CD4-positive, alpha-beta T cell (primary cell): Measurements from ENCODE around the gene ZGPAT. TPM values are rescaled to one million over a fixed set of nuclear protein-coding genes. Genes with fewer than 3 reads are reported as not detected.

Experiments used
- ATAC-seq: fragments of 200-7000 bp; cut with Tn5 transposase; one replicate; pipeline ENCODE4 v1.10.0; 2022; ENCODE audit warnings: mild to moderate bottlenecking; ENCODE audit not compliant: poor library complexity
- CTCF ChIA-PET: fragments of 350-600 bp; sonication (Branson Sonifier 250); formaldehyde crosslinking; loops from one replicate; lab custom pipeline; 2021; ENCODE audit warnings: antibody characterized with exemption, inconsistent platforms; lab: Charles Lee
- POLR2A ChIA-PET: fragments of 350-600 bp; sonication (Branson Sonifier 250); formaldehyde crosslinking; loops from one replicate; lab custom pipeline; 2021; ENCODE audit warnings: antibody characterized with exemption, inconsistent platforms; lab: Charles Lee
- DNase-seq, 14 experiments: peaks; one replicate each; pipeline ENCODE4 v3.0.0-alpha.2; 2013 to 2020; ENCODE audit warnings: mixed read lengths in 2 of 14
- H3K27ac ChIP-seq, 2 donors: one replicate each; pipeline versions ENCODE4 v1.5.1 to v1.7.0; 2013; ENCODE audit warnings: low read length in 2 of 2, low read depth in 1 of 2, mild to moderate bottlenecking in 1 of 2
- H3K27me3 ChIP-seq, 2 experiments: 1 replicate in 1 of 2; 2 replicates in 1 of 2; pipeline versions ENCODE4 v1.6.1 to v1.7.0; 2013; ENCODE audit warnings: low read length in 2 of 2, control low read depth in 1 of 2, mild to moderate bottlenecking in 1 of 2, moderate library complexity in 1 of 2; ENCODE audit not compliant: insufficient read depth in 2 of 2, control insufficient read depth in 1 of 2
- H3K36me3 ChIP-seq: one replicate; pipeline ENCODE4 v1.6.1; 2013; ENCODE audit warnings: low read length, control low read depth; ENCODE audit not compliant: insufficient read depth
- H3K4me1 ChIP-seq: one replicate; pipeline ENCODE4 v1.6.1; 2013; ENCODE audit warnings: low read length, control low read depth; ENCODE audit not compliant: insufficient read depth
- H3K4me3 ChIP-seq: one replicate; pipeline ENCODE4 v1.5.1; 2013; ENCODE audit warnings: mild to moderate bottlenecking, low read length, moderate library complexity
- H3K9me3 ChIP-seq, 2 experiments: 1 replicate in 1 of 2; 2 replicates in 1 of 2; pipeline versions ENCODE4 v1.6.1 to v1.7.0; 2013; ENCODE audit warnings: low read length in 2 of 2, mild to moderate bottlenecking in 2 of 2, control low read depth in 1 of 2, moderate library complexity in 1 of 2; ENCODE audit not compliant: control insufficient read depth in 1 of 2, insufficient read depth in 1 of 2
- H3K27ac Mint-ChIP-seq: one replicate; pipeline ENCODE4 v1.8.0; 2020; ENCODE audit warnings: mixed read lengths
- H3K27me3 Mint-ChIP-seq: one replicate; pipeline ENCODE4 v1.8.0; 2021; ENCODE audit warnings: mixed read lengths
- H3K36me3 Mint-ChIP-seq: one replicate; pipeline ENCODE4 v1.8.0; 2021; ENCODE audit warnings: low read depth, mixed read lengths
- H3K4me1 Mint-ChIP-seq: one replicate; pipeline ENCODE4 v1.8.0; 2021; ENCODE audit warnings: low read depth, mixed read lengths
- H3K4me3 Mint-ChIP-seq: one replicate; pipeline ENCODE4 v1.8.0; 2020; ENCODE audit warnings: mild to moderate bottlenecking, mixed read lengths
- H3K9me3 Mint-ChIP-seq: one replicate; pipeline ENCODE4 v1.8.0; 2020; ENCODE audit warnings: mixed read lengths
- CTCF ChIP-seq: fragments of 200-600 bp; IDR thresholded peaks from one replicate; pipeline ENCODE4 v1.8.0; 2022; ENCODE audit warnings: antibody characterized with exemption, mild to moderate bottlenecking
- intact Hi-C, 2 experiments: fragments of 100-400 bp; cut with DNase I in 1 of 2; cut with micrococcal nuclease in 1 of 2; formaldehyde crosslinking; loops; one replicate each; pipeline versions ENCODE4 v1.15.1 to v1.9.0; 2023 to 2025; cut with DNase I, micrococcal nuclease
- total RNA-seq, 174 experiments: library from RNA in 2 of 174; stranded (reverse) in 2 of 174; gene quantifications; one replicate each; pipeline ENCODE4 v1.2.3 and lab custom pipeline; 2021 to 2026

ZGPAT gene
- total RNA-seq, 2 experiments from 2014 or later, result 28.2 to 33.4 TPM

- CTCF ChIA-PET, result no interaction called here
- intact Hi-C loops, result no loop called here
- Mint-ChIP-seq H3K27me3 (no peaks in the 10 kb centered on the region), H3K4me1 (peaks cover 4% of the 10 kb centered on the region), H3K27ac (no peak overlapping the region), H3K9me3 (no peaks in the 10 kb centered on the region), H3K36me3 (peaks cover 4% of the 10 kb centered on the region), H3K4me3 (no peak overlapping the region)
- Histone ChIP-seq H3K9me3 (peaks cover 0 to 14% of the 10 kb centered on the region in 2 experiments), H3K36me3 (no peaks in the 10 kb centered on the region), H3K4me3 (no peak overlapping the region), H3K27me3 (no peaks in the 10 kb centered on the region), H3K4me1 (peaks cover 40% of the 10 kb centered on the region), H3K27ac (no peak overlapping the region)
- DNase-seq (peak in 2 of 14 experiments; percentile 1 to 25), ATAC-seq (no peak)
- POLR2A ChIA-PET, result no interaction called here
- no peak for TF ChIP-seq CTCF
Measured at GRCh38 chr20:63692436-63693082, 15.3 kb upstream of the ZGPAT start.

GRCh38 chr20:63693083-63693732, 14.6 kb upstream of the ZGPAT start:
- intact Hi-C loops, result no loop called here
- H3K27ac ChIP-seq, result no peak overlapping the region
- ATAC-seq, result no peak
- Mint-ChIP-seq H3K27me3 (no peaks in the 10 kb centered on the region), H3K9me3 (no peaks in the 10 kb centered on the region), H3K27ac (no peak overlapping the region), H3K36me3 (peaks cover 4% of the 10 kb centered on the region), H3K4me3 (no peak overlapping the region), H3K4me1 (peaks cover 4% of the 10 kb centered on the region)
- peak in 1 of 14 experiments; percentile 20 for DNase-seq
- POLR2A ChIA-PET, result no interaction called here
- CTCF ChIA-PET, result no interaction called here
- H3K4me1 ChIP-seq, result peaks cover 39% of the 10 kb centered on the region
- no peaks in the 10 kb centered on the region for H3K27me3 ChIP-seq
- H3K4me3 ChIP-seq, result no peak overlapping the region
- no peaks in the 10 kb centered on the region for H3K36me3 ChIP-seq
- no peak for TF ChIP-seq CTCF
- H3K9me3 ChIP-seq, result peaks cover 0 to 14% of the 10 kb centered on the region in 2 experiments

- POLR2A ChIA-PET, result no interaction called here
- ATAC-seq, result no peak
- Histone ChIP-seq H3K27me3 (no peaks in the 10 kb centered on the region), H3K4me1 (peaks cover 45% of the 10 kb centered on the region), H3K36me3 (no peaks in the 10 kb centered on the region), H3K4me3 (no peak overlapping the region), H3K27ac (no peak overlapping the region), H3K9me3 (peaks cover 0 to 14% of the 10 kb centered on the region in 2 experiments)
- no peaks in the 10 kb centered on the region for H3K27me3 Mint-ChIP-seq
- no peak overlapping the region for H3K27ac Mint-ChIP-seq
- H3K4me1 Mint-ChIP-seq, result peaks cover 4% of the 10 kb centered on the region
- H3K36me3 Mint-ChIP-seq, result peaks cover 4% of the 10 kb centered on the region
- intact Hi-C loops, result no loop called here
- CTCF ChIA-PET, result no interaction called here
- no peaks in the 10 kb centered on the region for H3K9me3 Mint-ChIP-seq
- DNase-seq, result peak in 1 of 14 experiments; percentile 24
- H3K4me3 Mint-ChIP-seq, result no peak overlapping the region
- TF ChIP-seq CTCF, result no peak
Measured at GRCh38 chr20:63693733-63694583, 13.9 kb upstream of the ZGPAT start.
